Thymus (tissue), 11 donors: ENCODE measurements around the gene NDE1. TPM values are rescaled to one million over a fixed set of nuclear protein-coding genes. Genes with fewer than 3 reads are reported as not detected.

ENCODE experiments used
- DNase-seq, 9 donors: peaks; one replicate each; pipeline ENCODE4 v3.0.0-alpha.2; 2013; ENCODE audit warnings: low spot score in 9 of 9, low read depth in 6 of 9, missing footprints in 1 of 9
- H3K27ac ChIP-seq, 2 donors: one replicate each; pipeline ENCODE4 v1.5.1; 2013; ENCODE audit warnings: control low read depth in 1 of 2, low read depth in 1 of 2, low read length in 1 of 2, mild to moderate bottlenecking in 1 of 2, moderate library complexity in 1 of 2
- H3K27me3 ChIP-seq, 2 donors: one replicate each; pipeline ENCODE4 v1.5.1; 2013; ENCODE audit warnings: low read length in 1 of 2; ENCODE audit not compliant: control insufficient read depth in 2 of 2, insufficient read depth in 1 of 2
- H3K36me3 ChIP-seq, 2 donors: one replicate each; pipeline ENCODE4 v1.5.1; 2013; ENCODE audit warnings: low read length in 1 of 2, mild to moderate bottlenecking in 1 of 2, moderate library complexity in 1 of 2; ENCODE audit not compliant: control insufficient read depth in 2 of 2, insufficient read depth in 2 of 2
- H3K4me1 ChIP-seq, 2 donors: one replicate each; pipeline ENCODE4 v1.5.1; 2013; ENCODE audit warnings: low read length in 2 of 2; ENCODE audit not compliant: control insufficient read depth in 2 of 2, insufficient read depth in 2 of 2
- H3K4me3 ChIP-seq, 2 donors: one replicate each; pipeline ENCODE4 v1.5.1; 2013; ENCODE audit warnings: low read length in 2 of 2, control low read depth in 1 of 2, mild to moderate bottlenecking in 1 of 2
- H3K9me3 ChIP-seq, 2 donors: one replicate each; pipeline ENCODE4 v1.5.1; 2013; ENCODE audit warnings: low read length in 1 of 2, mild to moderate bottlenecking in 1 of 2; ENCODE audit not compliant: control insufficient read depth in 2 of 2, insufficient read depth in 1 of 2
- WGBS: extraction: QIAGEN DNeasy Blood & Tissue Kit; methylation state at CpG from one replicate; pipeline ENCODE4 v1.1.7; 2013; 5-methylcytosine and 5-hydroxymethylcytosine counted together
- polyA plus RNA-seq: library from polyadenylated mRNA; stranded (reverse); fragments of 200-250 nt; gene quantifications from one replicate; pipeline ENCODE4 v1.2.3, GENCODE V29; 2013
- total RNA-seq: library from RNA; stranded (reverse); fragments of 120-200 nt; gene quantifications from one replicate; pipeline ENCODE4 v1.2.4, GENCODE V29; 2013
- donor health status: healthy.

Gene NDE1
- total and polyA plus RNA-seq, 2 donors = 25.1 to 33.3 TPM

- Histone ChIP-seq H3K36me3 (peaks cover 0 to 2% of the 10 kb centered on the region in 2 donors), H3K9me3 (no peaks in the 10 kb centered on the region), H3K4me1 (no peaks in the 10 kb centered on the region), H3K27me3 (no peaks in the 10 kb centered on the region), H3K27ac (no peak overlapping the region), H3K4me3 (no peak overlapping the region)
- no peak for DNase-seq
- 97% methylated on average over 6 of the region's 6 CpGs for WGBS
These were observed 96.3 kb downstream of the NDE1 start for GRCh38 chr16:15746332-15746731.

DNA sequence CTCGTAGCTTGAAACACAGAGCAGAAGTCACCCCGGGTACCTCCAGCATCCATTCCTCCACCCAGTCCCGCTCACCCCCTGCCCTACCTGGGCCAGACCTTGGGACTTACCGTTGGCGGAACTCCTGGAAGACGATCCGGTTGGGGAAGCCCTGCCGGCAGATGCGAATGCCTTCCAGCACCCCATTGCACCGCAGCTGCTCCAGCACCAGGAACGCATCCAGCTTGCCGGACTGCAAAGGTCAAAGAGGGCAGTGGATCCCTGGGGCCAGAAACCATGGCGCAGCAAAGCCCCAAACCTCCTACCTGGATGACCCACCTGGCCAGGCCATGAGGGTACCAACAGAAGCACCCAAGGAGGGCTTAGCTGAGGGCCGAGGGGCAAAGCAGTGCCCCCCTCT is 97.9 kb downstream of the NDE1 start:
- Histone ChIP-seq H3K27ac (no peak overlapping the region), H3K4me3 (no peak overlapping the region), H3K4me1 (no peaks in the 10 kb centered on the region), H3K9me3 (no peaks in the 10 kb centered on the region), H3K36me3 (no peaks in the 10 kb centered on the region), H3K27me3 (no peaks in the 10 kb centered on the region)
- WGBS = 95% methylated on average over 14 of the region's 14 CpGs
- DNase-seq = no peak

- Histone ChIP-seq H3K4me1 (no peaks in the 10 kb centered on the region), H3K9me3 (no peaks in the 10 kb centered on the region), H3K4me3 (no peak overlapping the region), H3K27me3 (no peaks in the 10 kb centered on the region), H3K27ac (no peak overlapping the region), H3K36me3 (no peaks in the 10 kb centered on the region)
- no peak for DNase-seq
- WGBS = 95% methylated on average over 2 of the region's 2 CpGs
These were observed 98.6 kb downstream of the NDE1 start for GRCh38 chr16:15748654-15749053.

- H3K27me3 ChIP-seq = no peaks in the 10 kb centered on the region
- H3K27ac ChIP-seq = no peak overlapping the region
- no peaks in the 10 kb centered on the region for H3K9me3 ChIP-seq
- no peak for DNase-seq
- H3K36me3 ChIP-seq = no peaks in the 10 kb centered on the region
- 89% methylated on average over 2 of the region's 2 CpGs for WGBS
- no peak overlapping the region for H3K4me3 ChIP-seq
- H3K4me1 ChIP-seq = no peaks in the 10 kb centered on the region
These were observed 99.3 kb downstream of the NDE1 start for GRCh38 chr16:15749371-15749770.

DNA sequence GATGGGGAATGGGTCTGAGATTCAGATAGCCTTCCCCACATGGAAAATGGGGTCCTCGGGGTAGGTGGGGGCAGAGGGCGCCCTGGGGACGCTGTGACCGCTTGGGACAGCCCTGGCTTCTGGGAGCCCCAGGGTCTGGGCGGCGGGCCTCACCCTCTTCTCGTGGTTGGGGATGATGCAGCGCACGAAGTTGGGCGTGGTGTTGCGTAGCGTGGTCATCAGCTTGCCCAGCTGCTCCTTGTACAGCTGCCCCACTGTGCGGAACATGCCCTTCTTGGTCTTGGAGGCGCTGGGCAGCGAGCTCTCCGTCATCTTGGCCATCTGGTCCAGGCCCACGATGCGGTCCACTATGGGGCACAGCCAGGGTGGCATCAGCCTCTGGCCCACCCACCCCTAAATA is 99.9 kb downstream of the NDE1 start:
- Histone ChIP-seq H3K4me3 (no peak overlapping the region), H3K27ac (no peak overlapping the region), H3K9me3 (no peaks in the 10 kb centered on the region), H3K27me3 (no peaks in the 10 kb centered on the region), H3K36me3 (no peaks in the 10 kb centered on the region), H3K4me1 (no peaks in the 10 kb centered on the region)
- WGBS = 91% methylated on average over 18 of the region's 18 CpGs
- no peak for DNase-seq

- no peak for DNase-seq
- Histone ChIP-seq H3K36me3 (no peaks in the 10 kb centered on the region), H3K4me1 (no peaks in the 10 kb centered on the region), H3K27me3 (no peaks in the 10 kb centered on the region), H3K4me3 (no peak overlapping the region), H3K9me3 (no peaks in the 10 kb centered on the region), H3K27ac (no peak overlapping the region)
- 96% methylated on average over 7 of the region's 7 CpGs for WGBS
These were observed 101.9 kb downstream of the NDE1 start for GRCh38 chr16:15751940-15752339.

GRCh38 chr16:15752717-15753488 is 102.9 kb downstream of the NDE1 start:
- Histone ChIP-seq H3K4me3 (no peak overlapping the region), H3K27ac (no peak overlapping the region), H3K4me1 (no peaks in the 10 kb centered on the region), H3K36me3 (no peaks in the 10 kb centered on the region), H3K27me3 (no peaks in the 10 kb centered on the region), H3K9me3 (no peaks in the 10 kb centered on the region)
- 88% methylated on average over 12 of the region's 12 CpGs for WGBS
- no peak for DNase-seq

- H3K27me3 ChIP-seq = no peaks in the 10 kb centered on the region
- no peaks in the 10 kb centered on the region for H3K4me1 ChIP-seq
- 95% methylated on average over 8 of the region's 8 CpGs for WGBS
- no peak overlapping the region for H3K4me3 ChIP-seq
- H3K36me3 ChIP-seq = no peaks in the 10 kb centered on the region
- H3K27ac ChIP-seq = no peak overlapping the region
- no peak for DNase-seq
- no peaks in the 10 kb centered on the region for H3K9me3 ChIP-seq
These were observed 104.9 kb downstream of the NDE1 start for GRCh38 chr16:15754821-15755534.

DNA sequence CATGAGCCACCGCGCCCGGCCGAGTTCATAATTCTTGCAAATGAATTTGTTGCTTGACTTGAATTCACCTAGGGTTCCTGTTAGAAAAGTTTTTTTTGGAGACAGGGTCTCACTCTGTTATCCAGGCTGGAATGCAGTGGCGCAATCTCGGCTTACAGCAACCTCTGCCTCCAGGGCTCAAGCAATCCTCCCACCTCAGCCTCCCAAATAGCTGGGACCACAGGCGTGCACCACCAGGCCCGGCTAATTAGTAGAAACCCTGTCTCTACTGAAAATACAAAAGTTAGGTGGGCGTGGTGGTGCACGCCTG is 107.0 kb downstream of the NDE1 start:
- DNase-seq = no peak
- H3K4me1 ChIP-seq = no peaks in the 10 kb centered on the region
- H3K4me3 ChIP-seq = no peak overlapping the region
- no peaks in the 10 kb centered on the region for H3K9me3 ChIP-seq
- no peaks in the 10 kb centered on the region for H3K36me3 ChIP-seq
- no peak overlapping the region for H3K27ac ChIP-seq
- H3K27me3 ChIP-seq = no peaks in the 10 kb centered on the region
- WGBS = 80% methylated on average over 10 of the region's 10 CpGs
